ENCODE measurements around the gene EEIG2.
"Not testable (repeated sequence)": the region's sequence is repeated elsewhere in the genome, so short reads cannot be mapped to it uniquely, and the experiment has no call there.

GRCh38 chr1:108536791-108537190 lies 23.1 kb upstream of the EEIG2 start:
- TF ChIP-seq, protein P1, sequence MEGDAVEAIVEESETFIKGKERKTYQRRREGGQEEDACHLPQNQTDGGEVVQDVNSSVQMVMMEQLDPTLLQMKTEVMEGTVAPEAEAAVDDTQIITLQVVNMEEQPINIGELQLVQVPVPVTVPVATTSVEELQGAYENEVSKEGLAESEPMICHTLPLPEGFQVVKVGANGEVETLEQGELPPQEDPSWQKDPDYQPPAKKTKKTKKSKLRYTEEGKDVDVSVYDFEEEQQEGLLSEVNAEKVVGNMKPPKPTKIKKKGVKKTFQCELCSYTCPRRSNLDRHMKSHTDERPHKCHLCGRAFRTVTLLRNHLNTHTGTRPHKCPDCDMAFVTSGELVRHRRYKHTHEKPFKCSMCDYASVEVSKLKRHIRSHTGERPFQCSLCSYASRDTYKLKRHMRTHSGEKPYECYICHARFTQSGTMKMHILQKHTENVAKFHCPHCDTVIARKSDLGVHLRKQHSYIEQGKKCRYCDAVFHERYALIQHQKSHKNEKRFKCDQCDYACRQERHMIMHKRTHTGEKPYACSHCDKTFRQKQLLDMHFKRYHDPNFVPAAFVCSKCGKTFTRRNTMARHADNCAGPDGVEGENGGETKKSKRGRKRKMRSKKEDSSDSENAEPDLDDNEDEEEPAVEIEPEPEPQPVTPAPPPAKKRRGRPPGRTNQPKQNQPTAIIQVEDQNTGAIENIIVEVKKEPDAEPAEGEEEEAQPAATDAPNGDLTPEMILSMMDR (IDR thresholded peaks at IDR 0.05) = not testable (repeated sequence)
- not testable (repeated sequence) for TF ChIP-seq POLR2A, EP300 (IDR thresholded peaks at IDR 0.05)
